ENCODE data around the gene TBKBP1.
"Not testable (repeated sequence)": the region's sequence is repeated elsewhere in the genome, so short reads cannot be mapped to it uniquely, and the experiment has no call there.

TBKBP1 gene

DNA sequence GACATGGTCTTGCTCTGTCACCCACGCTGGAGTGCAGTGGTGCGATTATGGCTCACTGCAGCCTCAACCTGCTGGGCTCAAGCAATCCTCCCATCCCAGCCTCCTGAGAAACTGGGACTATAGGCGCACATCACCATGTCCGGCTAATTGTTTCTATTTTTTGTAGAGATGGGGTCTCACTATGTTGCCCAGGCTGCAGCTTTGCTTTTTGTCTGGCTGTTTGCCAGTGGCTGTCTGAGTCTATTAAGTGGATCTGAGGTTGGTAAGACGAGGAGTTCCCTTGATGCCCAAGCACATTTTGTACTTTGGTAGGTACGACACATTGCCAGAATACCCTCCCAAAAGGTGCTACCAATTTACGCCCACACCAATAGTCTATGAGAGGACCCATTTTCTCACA, 44.2 kb downstream of the TBKBP1 start:
- no peaks in the 10 kb centered on the region; the same call in none of the 2 replicates for H4K20me1 ChIP-seq (ENCODE audit: insufficient read depth, low read length)

GRCh38 chr17:47739150-47739549, 45.2 kb downstream of the TBKBP1 start:
- Histone ChIP-seq H4K20me1 (ENCODE audit: insufficient read depth, low read length) (no peaks in the 10 kb centered on the region; the same call in none of the 2 replicates), H3K79me2 (ENCODE audit: insufficient read depth, low read length) (no peaks in the 10 kb centered on the region), H3K27ac (ENCODE audit: low read length) (no peak overlapping the region), H3K27me3 (ENCODE audit: insufficient read depth, low read length, poor library complexity) (peaks cover 3% of the 10 kb centered on the region), H2AFZ (ENCODE audit: low read depth, low read length) (no peak overlapping the region), H3K4me3 (ENCODE audit: low read depth in 1 of 2, low read length in 2 of 2) (no peak overlapping the region), H3K4me1 (ENCODE audit: insufficient read depth, low read length) (peaks cover 17% of the 10 kb centered on the region), H3K36me3 (ENCODE audit: insufficient read depth, low read length) (no peaks in the 10 kb centered on the region), H3K9me3 (ENCODE audit: insufficient read depth, low read length, severe bottlenecking) (no peaks in the 10 kb centered on the region), H3K4me2 (ENCODE audit: insufficient read depth, low read length) (no peak overlapping the region), H3K9ac (ENCODE audit: low read depth, low read length) (no peak overlapping the region)
- TF ChIP-seq EZH2 (IDR thresholded peaks at IDR 0.05; ENCODE audit: borderline replicate concordance, low read depth, low read length, severe bottlenecking) (no peak), CTCF (IDR thresholded peaks at IDR 0.05; ENCODE audit: borderline replicate concordance, extremely low read depth, low read length, poor library complexity, severe bottlenecking) (no peak)
- DNase-seq: no peak
- no peak for ATAC-seq (ENCODE audit: insufficient read depth, low read depth)

More for the DNA sequence above, 44.2 kb downstream of the TBKBP1 start:
- no peak overlapping the region for H3K9ac ChIP-seq (ENCODE audit: low read depth, low read length)
- no peaks in the 10 kb centered on the region for H3K9me3 ChIP-seq (ENCODE audit: insufficient read depth, low read length, severe bottlenecking)
- ATAC-seq (ENCODE audit: insufficient read depth, low read depth) (no peak), DNase-seq (peak; percentile 1)
- H3K4me2 ChIP-seq (ENCODE audit: insufficient read depth, low read length): no peak overlapping the region
- no peak overlapping the region for H2AFZ ChIP-seq (ENCODE audit: low read depth, low read length)
- no peak overlapping the region for H3K27ac ChIP-seq (ENCODE audit: low read length)
- H3K4me1 ChIP-seq (ENCODE audit: insufficient read depth, low read length): peaks cover 16% of the 10 kb centered on the region
- no peaks in the 10 kb centered on the region for H3K36me3 ChIP-seq (ENCODE audit: insufficient read depth, low read length)
- H3K4me3 ChIP-seq (ENCODE audit: low read depth in 1 of 2, low read length in 2 of 2): no peak overlapping the region
- no peak for TF ChIP-seq CTCF (IDR thresholded peaks at IDR 0.05; ENCODE audit: borderline replicate concordance, extremely low read depth, low read length, poor library complexity, severe bottlenecking)
- H3K79me2 ChIP-seq (ENCODE audit: insufficient read depth, low read length): no peaks in the 10 kb centered on the region
- H3K27me3 ChIP-seq (ENCODE audit: insufficient read depth, low read length, poor library complexity): peaks cover 12% of the 10 kb centered on the region

DNA sequence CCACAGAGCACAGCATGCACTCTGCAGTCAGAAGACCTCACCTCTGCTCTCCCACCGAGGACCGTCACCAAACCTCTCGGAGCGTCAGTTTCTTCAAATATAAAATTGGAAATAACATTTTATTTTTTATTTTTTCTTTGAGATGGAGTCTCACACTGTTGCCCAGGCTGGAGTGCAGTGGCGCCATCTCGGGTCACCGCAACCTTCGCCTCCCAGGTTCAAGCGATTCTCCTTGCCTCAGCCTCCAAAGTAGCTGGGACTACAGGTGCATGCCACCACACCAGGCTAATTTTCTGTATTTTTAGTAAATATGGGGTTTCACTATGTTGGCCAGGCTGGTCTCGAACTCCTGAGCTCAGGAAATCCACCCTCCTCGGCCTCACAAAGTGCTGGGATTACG, 46.0 kb downstream of the TBKBP1 start:
- DNase-seq; ATAC-seq (ENCODE audit: insufficient read depth, low read depth); H3K27ac ChIP-seq (ENCODE audit: low read length); H3K9ac ChIP-seq (ENCODE audit: low read depth, low read length); H3K79me2 ChIP-seq (ENCODE audit: insufficient read depth, low read length); H3K36me3 ChIP-seq (ENCODE audit: insufficient read depth, low read length); H4K20me1 ChIP-seq (ENCODE audit: insufficient read depth, low read length); H2AFZ ChIP-seq (ENCODE audit: low read depth, low read length); H3K4me2 ChIP-seq (ENCODE audit: insufficient read depth, low read length); H3K9me3 ChIP-seq (ENCODE audit: insufficient read depth, low read length, severe bottlenecking); H3K27me3 ChIP-seq (ENCODE audit: insufficient read depth, low read length, poor library complexity); H3K4me3 ChIP-seq (ENCODE audit: low read depth in 1 of 2, low read length in 2 of 2): not testable (repeated sequence)
- peaks cover 25% of the 10 kb centered on the region for H3K4me1 ChIP-seq (ENCODE audit: insufficient read depth, low read length)

DNA sequence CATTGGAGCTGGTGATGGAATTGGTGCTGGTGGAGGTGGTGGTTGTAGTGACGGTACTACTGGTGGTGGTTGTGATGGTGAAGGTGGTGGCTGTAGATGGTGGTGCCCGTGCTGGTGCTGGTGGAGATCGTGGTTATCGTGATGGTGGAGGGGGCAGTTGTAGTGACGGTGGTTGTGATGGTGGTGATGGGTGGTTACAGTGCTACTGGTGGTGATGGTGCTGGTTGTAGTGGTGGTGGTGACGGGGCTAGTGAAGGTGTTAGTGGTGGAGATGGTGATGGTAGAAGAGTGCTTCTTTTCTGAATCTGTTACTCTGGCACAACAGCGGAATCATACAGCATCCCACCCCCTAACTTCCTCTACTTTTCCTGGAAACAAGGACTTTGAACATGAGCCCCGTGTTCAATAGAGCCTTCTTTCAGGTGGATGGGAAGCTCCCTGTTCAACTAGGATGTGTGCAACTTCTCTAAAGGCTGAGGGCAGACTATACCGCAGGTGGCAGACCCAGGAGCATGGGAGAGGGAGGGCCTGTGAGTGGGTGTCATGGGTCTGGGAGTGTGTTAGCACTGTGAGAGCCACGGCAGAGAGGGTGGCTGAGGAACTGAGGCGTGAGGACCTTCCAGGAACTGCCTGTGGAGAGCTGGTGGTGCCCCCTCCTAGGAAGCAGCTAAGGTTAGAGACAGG, 47.3 kb downstream of the TBKBP1 start:
- H3K36me3 ChIP-seq (ENCODE audit: insufficient read depth, low read length): no peaks in the 10 kb centered on the region
- no peaks in the 10 kb centered on the region for H3K9me3 ChIP-seq (ENCODE audit: insufficient read depth, low read length, severe bottlenecking)
- no peak for TF ChIP-seq EZH2 (IDR thresholded peaks at IDR 0.05; ENCODE audit: borderline replicate concordance, low read depth, low read length, severe bottlenecking)
- TF ChIP-seq CTCF (IDR thresholded peaks at IDR 0.05; ENCODE audit: borderline replicate concordance, extremely low read depth, low read length, poor library complexity, severe bottlenecking): no peak
- DNase-seq (peak; percentile 29), ATAC-seq (ENCODE audit: insufficient read depth, low read depth) (peak; percentile 50; the same call in 1 of the 3 replicates)
- H3K4me1 ChIP-seq (ENCODE audit: insufficient read depth, low read length): peaks cover 34% of the 10 kb centered on the region
- H3K79me2 ChIP-seq (ENCODE audit: insufficient read depth, low read length): no peaks in the 10 kb centered on the region
- H3K4me3 ChIP-seq (ENCODE audit: low read depth in 1 of 2, low read length in 2 of 2): no peak overlapping the region
- H3K9ac ChIP-seq (ENCODE audit: low read depth, low read length): no peak overlapping the region
- no peak overlapping the region for H3K27ac ChIP-seq (ENCODE audit: low read length)
- no peak overlapping the region for H2AFZ ChIP-seq (ENCODE audit: low read depth, low read length)
- no peaks in the 10 kb centered on the region for H4K20me1 ChIP-seq (ENCODE audit: insufficient read depth, low read length)
- H3K27me3 ChIP-seq (ENCODE audit: insufficient read depth, low read length, poor library complexity): no peaks in the 10 kb centered on the region
- H3K4me2 ChIP-seq (ENCODE audit: insufficient read depth, low read length): no peak overlapping the region
